ENCODE data around the gene PRSS33. TPM values are rescaled to one million over a fixed set of nuclear protein-coding genes. Genes with fewer than 3 reads are reported as not detected.

The PRSS33 gene
- total and polyA plus RNA-seq, 9 of the 15 experiments (the other 6 are each of a cell fraction or from before 2014, with no cell fraction given) = not detected

- TF ChIP-seq CTCFL (IDR thresholded peaks at IDR 0.05; ENCODE audit: borderline replicate concordance, insufficient read depth, low read depth, low read length, poor library complexity, severe bottlenecking) (no peak), HOXB6 (CRISPR knock-in tag; IDR thresholded peaks at IDR 0.05; ENCODE audit: borderline replicate concordance) (no peak), SIRT6 (IDR thresholded peaks at IDR 0.05; ENCODE audit: low read depth, low read length) (no peak), HSF4 (CRISPR knock-in tag; IDR thresholded peaks at IDR 0.05; ENCODE audit: borderline replicate concordance) (no peak), HLTF (IDR thresholded peaks at IDR 0.05) (no peak), ZC3H11A (IDR thresholded peaks at IDR 0.05; ENCODE audit: low read depth, low read length) (no peak), ELF1 (tag; IDR thresholded peaks at IDR 0.05) (peak; percentile 73; the same call in 1 of the 2 replicates), ZNF644 (tag; IDR thresholded peaks at IDR 0.05; ENCODE audit: low read depth) (no peak; the same call in 1 of the 2 replicates), ZNF407 (IDR thresholded peaks at IDR 0.05; ENCODE audit: low read depth) (no peak), ZBTB1 (CRISPR knock-in tag; IDR thresholded peaks at IDR 0.05; ENCODE audit: borderline replicate concordance, low read depth) (no peak), RAD51 (IDR thresholded peaks at IDR 0.05; ENCODE audit: borderline replicate concordance, low read depth) (no peak), KLF13 (tag; IDR thresholded peaks at IDR 0.05; ENCODE audit: borderline replicate concordance, low read depth) (no peak), BRF1 (IDR thresholded peaks at IDR 0.05; ENCODE audit: borderline replicate concordance, extremely low read depth, insufficient read length) (no peak), PPARD (CRISPR knock-in tag; IDR thresholded peaks at IDR 0.05) (no peak), XRCC3 (IDR thresholded peaks at IDR 0.05) (no peak), PTBP1 (IDR thresholded peaks at IDR 0.05; ENCODE audit: low read depth, low read length) (no peak), LCOR (CRISPR knock-in tag; IDR thresholded peaks at IDR 0.05) (no peak), ZNF436 (CRISPR knock-in tag; IDR thresholded peaks at IDR 0.05) (no peak), ZNF79 (CRISPR knock-in tag; IDR thresholded peaks at IDR 0.05; ENCODE audit: low read depth) (no peak)
Measured at GRCh38 chr16:2795395-2796143, 8.2 kb upstream of the PRSS33 start (continued).

Measured in K562 (cell line).